ENCODE data around the gene INPP5E. TPM values are rescaled to one million over a fixed set of nuclear protein-coding genes. Genes with fewer than 3 reads are reported as not detected.

Gene INPP5E
- total and polyA plus RNA-seq, 3 donors from 2014 or later = 22.1 to 38.0 (median 32.2) TPM

DNA sequence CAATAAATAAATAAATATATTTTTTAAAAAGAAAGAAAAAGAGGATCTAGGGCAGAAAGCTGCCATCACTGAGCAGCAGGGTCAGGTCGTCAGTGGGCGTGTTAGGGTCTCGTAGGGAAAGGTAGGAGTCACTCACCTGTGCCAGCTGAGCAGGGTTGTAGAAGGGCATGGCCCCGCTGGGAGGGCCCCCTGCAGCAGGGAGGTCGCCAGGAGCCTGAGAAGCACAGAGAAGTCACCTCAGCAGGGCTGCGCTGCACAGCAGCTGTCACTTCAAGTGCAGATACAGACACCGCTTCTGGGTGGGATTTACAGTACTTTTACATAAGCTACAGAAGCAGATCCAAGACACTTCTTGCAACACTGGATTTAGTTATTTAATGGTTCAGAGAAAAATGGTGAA lies 4.0 kb upstream of the INPP5E start:
- H3K27me3 ChIP-seq = no peaks in the 10 kb centered on the region
- no peak overlapping the region for H3K4me3 ChIP-seq
- intact Hi-C loops (cut with DNase I; ENCODE audit: low total_unique reads) = no loop called here
- no peak for DNase-seq
- peaks cover 3% of the 10 kb centered on the region for H3K36me3 ChIP-seq (ENCODE audit: low read depth, missing control alignments)
- 89 to 97% methylated on average over 6 to 7 of the region's 7 CpGs for WGBS, 2 donors
- no peaks in the 10 kb centered on the region for H3K9me3 ChIP-seq
- no peak overlapping the region for H3K27ac ChIP-seq
- TF ChIP-seq, protein P1, sequence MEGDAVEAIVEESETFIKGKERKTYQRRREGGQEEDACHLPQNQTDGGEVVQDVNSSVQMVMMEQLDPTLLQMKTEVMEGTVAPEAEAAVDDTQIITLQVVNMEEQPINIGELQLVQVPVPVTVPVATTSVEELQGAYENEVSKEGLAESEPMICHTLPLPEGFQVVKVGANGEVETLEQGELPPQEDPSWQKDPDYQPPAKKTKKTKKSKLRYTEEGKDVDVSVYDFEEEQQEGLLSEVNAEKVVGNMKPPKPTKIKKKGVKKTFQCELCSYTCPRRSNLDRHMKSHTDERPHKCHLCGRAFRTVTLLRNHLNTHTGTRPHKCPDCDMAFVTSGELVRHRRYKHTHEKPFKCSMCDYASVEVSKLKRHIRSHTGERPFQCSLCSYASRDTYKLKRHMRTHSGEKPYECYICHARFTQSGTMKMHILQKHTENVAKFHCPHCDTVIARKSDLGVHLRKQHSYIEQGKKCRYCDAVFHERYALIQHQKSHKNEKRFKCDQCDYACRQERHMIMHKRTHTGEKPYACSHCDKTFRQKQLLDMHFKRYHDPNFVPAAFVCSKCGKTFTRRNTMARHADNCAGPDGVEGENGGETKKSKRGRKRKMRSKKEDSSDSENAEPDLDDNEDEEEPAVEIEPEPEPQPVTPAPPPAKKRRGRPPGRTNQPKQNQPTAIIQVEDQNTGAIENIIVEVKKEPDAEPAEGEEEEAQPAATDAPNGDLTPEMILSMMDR (IDR thresholded peaks at IDR 0.05) = no peak
- no peak for TF ChIP-seq POLR2A (IDR thresholded peaks at IDR 0.05)
- H3K4me1 ChIP-seq = peaks cover 14% of the 10 kb centered on the region

DNA sequence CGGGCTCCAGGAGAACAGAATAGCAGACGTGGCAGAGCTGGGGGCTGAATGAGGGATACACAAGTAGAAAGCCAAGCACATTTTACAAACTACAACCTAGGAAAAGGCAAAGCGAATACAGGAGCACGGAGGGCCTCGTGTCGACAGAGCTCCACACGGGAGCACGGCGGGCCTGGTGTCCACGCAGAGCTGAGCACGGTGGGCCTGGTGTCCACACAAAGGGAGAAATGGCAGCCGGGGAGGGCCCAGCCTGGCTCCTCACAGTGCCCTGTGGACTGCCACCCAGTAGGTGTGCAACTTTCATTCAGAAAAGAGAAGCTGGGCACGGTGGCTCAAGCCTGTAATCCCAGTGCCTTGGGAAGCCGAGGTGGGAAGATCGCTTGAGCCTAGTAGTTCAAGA lies 3.4 kb upstream of the INPP5E start:
- H3K4me1 ChIP-seq = peaks cover 20% of the 10 kb centered on the region
- no peak overlapping the region for H3K4me3 ChIP-seq
- TF ChIP-seq, protein P1 (IDR thresholded peaks at IDR 0.05) = no peak
- TF ChIP-seq POLR2A (IDR thresholded peaks at IDR 0.05) = no peak
- 91 to 96% methylated on average over 15 of the region's 15 CpGs for WGBS, 2 donors
- H3K27ac ChIP-seq = no peak overlapping the region
- peaks cover 3% of the 10 kb centered on the region for H3K36me3 ChIP-seq (ENCODE audit: low read depth, missing control alignments)
- H3K27me3 ChIP-seq = no peaks in the 10 kb centered on the region
- DNase-seq = no peak
- H3K9me3 ChIP-seq = no peaks in the 10 kb centered on the region
- intact Hi-C loops (cut with DNase I; ENCODE audit: low total_unique reads) = no loop called here

DNA sequence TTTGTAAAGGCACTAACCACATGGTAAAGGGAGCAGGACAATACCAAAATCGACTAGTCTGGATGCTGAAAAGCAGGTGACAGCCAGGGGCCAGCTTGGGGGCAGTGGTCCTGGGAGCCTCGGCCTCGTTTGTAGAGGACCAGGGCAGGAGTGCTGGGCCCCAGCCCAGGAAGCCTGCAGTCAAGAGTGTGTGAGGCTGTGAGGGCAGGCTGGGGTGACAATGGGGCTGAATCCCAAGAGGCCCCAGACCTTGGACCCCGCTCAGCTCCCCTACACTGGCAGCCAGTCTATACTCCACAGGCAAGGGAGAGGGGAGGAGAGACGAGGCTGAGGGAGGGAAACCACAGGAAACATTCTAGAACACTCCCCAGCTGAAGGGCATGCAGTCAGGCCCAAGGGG lies 2.6 kb upstream of the INPP5E start:
- Histone ChIP-seq H3K4me1 (peaks cover 29% of the 10 kb centered on the region), H3K27ac (no peak overlapping the region), H3K9me3 (no peaks in the 10 kb centered on the region), H3K4me3 (no peak overlapping the region), H3K27me3 (no peaks in the 10 kb centered on the region), H3K36me3 (ENCODE audit: low read depth, missing control alignments) (peaks cover 3% of the 10 kb centered on the region)
- WGBS, 2 donors = 81 to 84% methylated on average over 5 of the region's 5 CpGs
- TF ChIP-seq POLR2A (IDR thresholded peaks at IDR 0.05) = no peak
- TF ChIP-seq, protein P1 (IDR thresholded peaks at IDR 0.05) = no peak
- DNase-seq = no peak
- intact Hi-C loops (cut with DNase I; ENCODE audit: low total_unique reads) = no loop called here

DNA sequence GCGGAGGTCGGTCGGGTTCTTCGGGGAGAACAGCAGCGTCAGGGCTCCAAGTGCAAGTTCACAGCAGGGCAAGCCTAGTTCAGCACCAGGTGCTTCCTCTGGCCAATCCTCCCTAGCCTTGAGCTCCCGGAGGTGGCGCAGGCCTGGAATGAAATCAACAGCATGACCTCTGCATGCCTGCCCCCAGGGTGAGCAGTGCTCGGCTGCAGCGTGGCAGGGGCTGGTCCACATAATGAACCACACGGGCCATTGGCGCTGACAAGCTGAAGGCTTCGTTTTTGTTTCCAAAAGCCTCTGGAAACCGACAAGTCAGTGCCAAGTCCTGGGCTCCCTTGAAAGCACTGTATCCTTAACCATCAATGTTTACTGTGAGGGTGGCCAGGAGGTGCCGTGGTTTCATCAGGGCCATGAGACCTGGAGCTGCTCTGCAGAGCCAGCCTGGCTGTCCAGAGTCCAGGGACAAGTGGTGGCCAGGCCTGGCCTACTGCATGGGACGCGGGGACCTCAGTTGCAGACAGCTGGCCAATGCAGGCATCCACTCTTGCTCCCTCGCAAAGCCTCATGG lies 2.1 kb upstream of the INPP5E start:
- Histone ChIP-seq H3K9me3 (no peaks in the 10 kb centered on the region), H3K27ac (no peak overlapping the region), H3K36me3 (ENCODE audit: low read depth, missing control alignments) (peaks cover 3% of the 10 kb centered on the region), H3K4me3 (no peak overlapping the region), H3K4me1 (peaks cover 32% of the 10 kb centered on the region), H3K27me3 (no peaks in the 10 kb centered on the region)
- intact Hi-C loops (cut with DNase I; ENCODE audit: low total_unique reads) = no loop called here
- 69 to 73% methylated on average over 10 to 17 of the region's 17 CpGs for WGBS, 2 donors
- TF ChIP-seq, protein P1 (IDR thresholded peaks at IDR 0.05) = no peak
- no peak for TF ChIP-seq POLR2A (IDR thresholded peaks at IDR 0.05)
- DNase-seq = no peak

DNA sequence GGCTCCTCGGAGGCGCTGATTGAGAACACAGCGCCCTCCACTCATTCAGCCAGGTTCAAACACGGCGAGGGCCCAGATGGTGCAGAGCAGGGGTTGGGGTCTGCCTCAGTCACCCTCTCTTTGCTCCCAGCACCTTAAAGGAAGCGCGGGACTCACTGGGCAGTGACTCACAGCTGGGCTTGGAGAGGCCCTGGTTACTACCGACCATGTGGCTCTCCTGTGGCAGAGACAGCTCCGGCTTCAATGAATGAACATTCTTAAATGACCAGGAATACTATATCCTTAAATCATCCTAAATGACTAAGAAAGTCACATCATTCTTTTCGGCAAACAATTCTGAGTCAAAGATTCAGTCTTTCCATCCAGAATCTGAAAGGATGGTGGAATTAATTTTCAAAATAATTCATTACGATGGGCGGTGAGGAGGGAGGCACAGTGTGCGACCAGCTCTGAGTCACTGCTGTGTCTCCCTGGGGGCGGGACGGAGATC lies 1.6 kb upstream of the INPP5E start:
- peaks cover 32% of the 10 kb centered on the region for H3K4me1 ChIP-seq
- WGBS, 2 donors = 85% methylated on average over 13 to 15 of the region's 15 CpGs
- peaks cover 3% of the 10 kb centered on the region for H3K36me3 ChIP-seq (ENCODE audit: low read depth, missing control alignments)
- no peaks in the 10 kb centered on the region for H3K27me3 ChIP-seq
- H3K9me3 ChIP-seq = no peaks in the 10 kb centered on the region
- intact Hi-C loops (cut with DNase I; ENCODE audit: low total_unique reads) = no loop called here
- DNase-seq = no peak
- TF ChIP-seq, protein P1 (IDR thresholded peaks at IDR 0.05) = no peak
- no peak for TF ChIP-seq POLR2A (IDR thresholded peaks at IDR 0.05)
- no peak overlapping the region for H3K4me3 ChIP-seq
- H3K27ac ChIP-seq = peak overlapping the region in 1 of 2 donors; percentile 87
